SJCRH30 (cell line): ENCODE measurements around the gene DISC1. TPM values are rescaled to one million over a fixed set of nuclear protein-coding genes. Genes with fewer than 3 reads are reported as not detected.
A peak's percentile ranks its signal among the peaks of the same experiment; 100 is the strongest.

Experiments
- DNase-seq, 2 experiments: peaks; one replicate each; pipeline ENCODE4 v3.0.0-alpha.2; 2015 to 2020
- H3K27ac ChIP-seq: fragments of 250-450 bp; sonication (Bioruptor Pico); 2 replicates; pipeline ENCODE4 v1.5.1; 2020; ENCODE audit warnings: mild to moderate bottlenecking, moderate library complexity
- H3K27me3 ChIP-seq: fragments of 250-450 bp; sonication (Bioruptor Pico); 2 replicates; pipeline ENCODE4 v1.5.1; 2020; ENCODE audit warnings: mild to moderate bottlenecking, moderate library complexity
- H3K36me3 ChIP-seq: fragments of 250-450 bp; sonication (Bioruptor Pico); 2 replicates; pipeline ENCODE4 v1.5.1; 2020; ENCODE audit warnings: mild to moderate bottlenecking, moderate library complexity
- H3K4me1 ChIP-seq: fragments of 250-450 bp; sonication (Bioruptor Pico); 2 replicates; pipeline ENCODE4 v1.5.1; 2020; ENCODE audit warnings: mild to moderate bottlenecking, moderate library complexity
- H3K4me3 ChIP-seq: fragments of 250-450 bp; sonication (Bioruptor Pico); 2 replicates; pipeline ENCODE4 v1.5.1; 2020; ENCODE audit warnings: mild to moderate bottlenecking, moderate library complexity
- H3K9me3 ChIP-seq: fragments of 250-450 bp; sonication (Bioruptor Pico); replicated peaks from 2 replicates; pipeline ENCODE4 v1.5.1; 2020; ENCODE audit warnings: mild to moderate bottlenecking, moderate library complexity
- total RNA-seq: library from RNA; depleted of rRNA; stranded (reverse); fragments of >200 nt; shearing (Covaris generic); gene quantifications from 2 replicates; pipeline ENCODE4 v1.2.3, GENCODE V29; 2014

The DISC1 gene
- total RNA-seq, 1 experiment from 2014 or later, result 5.3 TPM

DNA sequence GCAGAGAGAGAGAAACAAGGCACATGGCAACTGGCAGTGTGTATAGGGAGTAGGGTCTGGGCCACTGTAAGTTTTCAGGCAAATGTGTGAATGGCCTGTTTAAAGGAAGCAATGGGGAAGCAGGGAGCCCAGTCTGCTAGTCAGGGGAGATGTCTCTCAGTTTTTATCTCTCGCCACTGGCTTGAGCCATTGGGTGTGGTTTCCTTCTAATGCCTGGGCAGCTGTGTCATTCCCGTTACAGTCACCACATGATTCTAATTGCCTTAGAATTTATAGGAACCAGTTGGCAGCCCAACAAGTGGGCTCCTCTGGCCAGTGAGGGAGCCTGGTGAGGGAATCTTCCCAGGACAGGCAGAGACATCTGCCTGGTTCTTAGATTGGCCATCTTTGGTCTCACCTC is 182.4 kb downstream of the DISC1 start:
- no peak overlapping the region for H3K27ac ChIP-seq
- peak; percentile 46 to 60 for DNase-seq
- H3K27me3 ChIP-seq, result no peaks in the 10 kb centered on the region
- peaks cover 9% of the 10 kb centered on the region for H3K4me1 ChIP-seq
- no peak overlapping the region for H3K4me3 ChIP-seq
- no peaks in the 10 kb centered on the region for H3K9me3 ChIP-seq
- 0 out of 2 replicates have a peak, but pooled peaks cover 2% of the 10 kb centered on the region for H3K36me3 ChIP-seq

DNA sequence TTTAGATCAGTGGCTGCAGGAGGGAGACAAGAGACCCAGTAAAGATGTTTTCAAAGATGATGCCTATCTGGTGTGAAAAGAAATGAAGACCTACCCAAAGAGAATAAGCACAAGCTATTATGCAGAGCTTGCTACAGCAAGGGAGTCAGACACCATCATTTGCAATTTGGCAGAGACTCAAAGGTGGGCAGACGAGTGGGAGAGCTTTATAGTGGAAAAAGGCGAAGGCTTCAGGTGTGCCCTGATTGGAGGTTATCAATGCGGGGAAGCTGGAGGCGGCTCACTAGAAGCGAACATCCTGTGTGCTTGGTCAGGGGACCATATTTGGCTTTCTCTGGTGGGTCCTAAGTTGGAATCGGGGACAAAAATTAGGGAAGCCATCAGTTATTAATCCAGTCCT is 183.8 kb downstream of the DISC1 start:
- peaks cover 9% of the 10 kb centered on the region for H3K4me1 ChIP-seq
- no peak overlapping the region for H3K4me3 ChIP-seq
- no peaks in the 10 kb centered on the region for H3K27me3 ChIP-seq
- no peak overlapping the region for H3K27ac ChIP-seq
- H3K9me3 ChIP-seq, result no peaks in the 10 kb centered on the region
- peaks cover 2% of the 10 kb centered on the region; the same call in 1 of the 2 replicates for H3K36me3 ChIP-seq
- no peak for DNase-seq

DNA sequence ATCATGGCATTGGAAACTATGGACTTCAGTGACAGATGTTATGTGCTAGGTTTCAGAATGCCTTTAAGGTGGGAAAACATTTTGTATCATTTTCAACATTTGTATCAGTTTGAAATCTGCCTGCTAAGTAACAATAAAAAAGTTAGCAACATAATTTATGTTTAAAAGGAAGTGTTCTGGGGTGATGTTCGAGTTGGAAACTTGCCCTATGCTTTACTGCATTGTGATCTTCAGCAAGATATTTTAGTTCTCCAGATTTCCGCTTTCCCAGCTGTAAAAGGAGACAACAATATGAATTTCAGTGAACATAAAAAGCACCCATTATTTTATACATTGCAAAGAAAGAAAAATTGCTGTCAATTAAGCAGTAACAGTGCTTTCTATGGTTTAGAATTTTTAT is 187.4 kb downstream of the DISC1 start:
- Histone ChIP-seq H3K9me3 (no peaks in the 10 kb centered on the region; the same call in 1 of the 2 replicates), H3K4me3 (no peak overlapping the region), H3K27ac (no peak overlapping the region), H3K27me3 (no peaks in the 10 kb centered on the region), H3K4me1 (peaks cover 4% of the 10 kb centered on the region), H3K36me3 (peaks cover 2% of the 10 kb centered on the region; the same call in 1 of the 2 replicates)
- DNase-seq, result no peak

DNA sequence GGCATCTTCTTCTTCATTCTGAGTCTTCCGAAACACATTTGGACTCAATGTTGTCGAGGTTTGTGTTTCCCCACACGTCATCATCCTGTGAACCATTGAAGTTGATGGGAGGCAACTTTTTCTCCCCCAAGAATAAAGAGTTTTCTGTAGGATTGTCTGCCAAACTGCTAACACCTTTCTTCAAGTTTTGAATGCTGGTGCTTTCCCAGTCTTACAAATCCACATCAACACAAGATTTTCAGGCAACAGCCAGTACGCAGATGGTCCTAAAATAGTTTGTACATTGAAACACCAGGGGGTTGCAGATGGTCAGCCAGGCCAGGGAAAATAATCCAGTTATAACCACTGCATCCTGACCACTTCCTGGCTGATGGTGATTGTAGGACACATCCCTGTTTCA is 187.9 kb downstream of the DISC1 start:
- Histone ChIP-seq H3K36me3 (peaks cover 2% of the 10 kb centered on the region; the same call in 1 of the 2 replicates), H3K4me3 (no peak overlapping the region), H3K9me3 (no peaks in the 10 kb centered on the region; the same call in 1 of the 2 replicates), H3K27me3 (no peaks in the 10 kb centered on the region), H3K27ac (no peak overlapping the region), H3K4me1 (peaks cover 1% of the 10 kb centered on the region)
- no peak for DNase-seq

DNA sequence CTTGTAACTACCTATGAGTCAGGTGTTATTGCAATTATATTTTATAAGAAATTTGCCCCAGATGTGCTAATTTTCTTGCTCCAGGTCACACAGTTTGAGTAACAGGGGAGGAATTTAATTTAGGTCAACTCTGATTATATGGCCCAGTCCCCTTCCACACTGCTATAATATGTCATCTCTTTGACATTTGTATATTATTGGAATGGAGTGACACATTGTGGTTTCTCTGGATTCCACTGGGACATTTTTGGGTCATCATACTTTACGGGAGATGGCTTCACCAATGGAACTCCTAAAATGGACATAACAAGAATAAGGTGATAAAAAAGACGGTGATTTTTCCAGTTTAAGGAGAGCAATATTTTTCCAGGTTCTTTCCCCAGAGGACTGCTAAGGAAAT is 191.2 kb downstream of the DISC1 start:
- H3K27ac ChIP-seq, result no peak overlapping the region
- H3K4me1 ChIP-seq, result no peaks in the 10 kb centered on the region
- H3K27me3 ChIP-seq, result no peaks in the 10 kb centered on the region
- no peak overlapping the region for H3K4me3 ChIP-seq
- H3K36me3 ChIP-seq, result peaks cover 2% of the 10 kb centered on the region; the same call in 1 of the 2 replicates
- DNase-seq, result no peak
- no peaks in the 10 kb centered on the region; the same call in 1 of the 2 replicates for H3K9me3 ChIP-seq

DNA sequence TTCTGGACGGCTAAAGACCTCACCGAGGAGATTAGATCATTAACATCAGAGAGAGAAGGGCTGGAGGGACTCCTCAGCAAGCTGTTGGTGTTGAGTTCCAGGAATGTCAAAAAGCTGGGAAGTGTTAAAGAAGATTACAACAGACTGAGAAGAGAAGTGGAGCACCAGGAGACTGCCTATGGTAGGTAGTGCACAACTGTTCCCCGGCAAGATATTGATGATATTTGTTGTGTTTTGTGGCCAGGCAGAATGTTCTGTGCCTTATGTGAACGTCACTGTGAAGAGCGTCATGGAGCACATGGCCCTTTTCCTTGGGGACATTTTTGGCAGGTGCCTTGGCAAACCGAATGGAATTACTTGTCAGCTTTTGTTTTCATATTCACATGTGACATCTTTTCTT is 191.7 kb downstream of the DISC1 start:
- H3K27ac ChIP-seq, result no peak overlapping the region
- H3K4me1 ChIP-seq, result no peaks in the 10 kb centered on the region
- no peak overlapping the region for H3K4me3 ChIP-seq
- H3K9me3 ChIP-seq, result no peaks in the 10 kb centered on the region; the same call in 1 of the 2 replicates
- H3K27me3 ChIP-seq, result no peaks in the 10 kb centered on the region
- H3K36me3 ChIP-seq, result peaks cover 2% of the 10 kb centered on the region; the same call in 1 of the 2 replicates
- DNase-seq, result no peak

DNA sequence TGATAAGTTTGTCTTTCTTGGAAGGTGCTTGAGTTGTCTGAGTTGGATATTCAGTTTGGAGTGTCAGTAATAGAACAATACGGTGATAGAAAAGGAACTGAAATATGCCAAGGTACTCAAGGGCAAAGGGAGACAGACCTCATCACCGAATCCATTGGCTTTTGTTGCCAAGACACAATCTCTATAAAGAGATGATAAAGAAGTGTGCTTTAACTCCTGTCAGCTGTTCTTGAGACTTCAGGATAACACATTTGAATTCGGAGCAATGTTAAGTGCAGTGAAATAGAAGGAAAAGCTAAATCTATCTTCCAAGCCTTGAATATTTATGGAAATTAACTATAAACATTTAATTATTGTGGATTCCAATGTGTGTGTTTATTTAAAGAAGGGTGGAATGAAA is 194.7 kb downstream of the DISC1 start:
- H3K27me3 ChIP-seq, result no peaks in the 10 kb centered on the region
- no peak overlapping the region for H3K27ac ChIP-seq
- H3K4me1 ChIP-seq, result no peaks in the 10 kb centered on the region
- no peaks in the 10 kb centered on the region for H3K9me3 ChIP-seq
- H3K4me3 ChIP-seq, result no peak overlapping the region
- H3K36me3 ChIP-seq, result no peaks in the 10 kb centered on the region
- DNase-seq, result no peak

DNA sequence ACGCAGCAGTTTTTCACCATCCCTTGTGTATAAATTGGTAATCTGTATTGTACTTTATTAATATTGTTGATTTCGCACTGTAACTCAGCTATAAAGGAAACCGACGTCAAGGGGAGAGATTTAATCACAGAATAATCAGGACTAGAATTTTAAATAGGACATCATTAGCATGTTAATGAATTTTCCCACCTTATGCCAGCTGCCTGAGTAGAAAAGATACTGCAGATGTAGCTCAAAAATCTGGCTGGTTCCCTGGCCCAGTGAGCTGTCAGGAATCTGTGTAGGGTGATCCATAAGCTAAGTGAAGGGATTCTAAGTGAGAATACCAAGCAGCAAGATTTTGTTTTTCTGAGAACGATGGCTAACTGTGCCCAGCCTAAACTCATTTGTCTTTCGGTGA is 195.5 kb downstream of the DISC1 start:
- no peak overlapping the region for H3K4me3 ChIP-seq
- no peaks in the 10 kb centered on the region for H3K9me3 ChIP-seq
- H3K36me3 ChIP-seq, result no peaks in the 10 kb centered on the region
- H3K4me1 ChIP-seq, result no peaks in the 10 kb centered on the region; the same call in 1 of the 2 replicates
- no peak for DNase-seq
- no peaks in the 10 kb centered on the region for H3K27me3 ChIP-seq
- H3K27ac ChIP-seq, result no peak overlapping the region

DNA sequence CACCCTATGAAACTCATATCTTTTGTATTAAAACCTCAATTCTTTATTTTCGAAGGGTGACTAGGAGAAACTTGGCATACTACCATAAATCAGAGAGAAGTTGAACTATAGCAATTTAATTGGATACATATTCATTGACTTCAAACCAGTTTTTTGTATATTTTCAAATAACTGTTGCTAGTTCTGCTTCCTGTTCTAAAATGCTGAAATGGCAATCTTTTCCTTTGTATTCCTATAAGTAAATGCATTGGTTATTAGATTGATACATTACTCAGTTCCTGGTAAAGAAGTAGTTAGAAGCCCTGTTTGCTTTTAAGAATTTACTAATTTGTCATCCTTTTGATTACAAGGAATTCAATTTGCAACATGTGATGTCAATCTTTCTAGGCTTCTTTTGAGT is 200.0 kb downstream of the DISC1 start:
- Histone ChIP-seq H3K36me3 (no peaks in the 10 kb centered on the region), H3K27me3 (no peaks in the 10 kb centered on the region), H3K4me3 (no peak overlapping the region), H3K27ac (no peak overlapping the region), H3K9me3 (no peaks in the 10 kb centered on the region), H3K4me1 (peaks cover 14% of the 10 kb centered on the region)
- DNase-seq, result no peak

DNA sequence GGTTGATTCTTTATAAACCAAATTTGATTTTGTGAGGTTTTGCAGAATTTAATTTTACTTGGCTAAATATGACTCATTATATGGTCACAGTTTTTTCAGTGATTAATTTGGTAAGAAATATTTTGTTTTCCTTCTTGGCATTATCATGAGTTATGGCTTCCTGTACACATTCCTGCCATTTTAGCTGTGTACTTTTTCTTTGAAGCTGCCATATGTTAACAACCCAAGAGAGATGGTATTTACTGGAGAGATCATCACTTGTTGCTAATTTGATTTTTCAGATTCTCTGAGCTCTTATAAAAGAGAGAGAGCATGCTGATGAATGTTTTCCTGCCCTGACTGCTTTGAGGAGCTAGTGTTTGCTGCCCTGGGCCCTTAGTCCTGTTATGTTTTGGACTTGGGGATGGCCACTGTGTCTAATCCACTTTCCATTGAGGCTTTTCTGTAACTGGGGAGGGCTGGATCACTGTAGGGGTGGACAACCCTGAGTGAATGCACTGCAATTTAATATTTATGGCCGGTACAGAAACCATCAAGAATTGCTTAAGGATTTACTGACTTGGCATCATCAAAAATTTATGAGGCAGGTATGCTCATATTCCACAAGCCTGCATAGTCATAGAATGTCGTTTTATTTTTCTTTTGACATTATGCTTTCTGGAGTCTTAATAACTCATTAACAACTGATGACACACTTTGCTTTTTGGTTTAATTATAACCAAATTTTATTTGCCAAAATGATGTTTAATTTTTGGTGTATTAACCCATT is 200.9 kb downstream of the DISC1 start:
- Histone ChIP-seq H3K27me3 (no peaks in the 10 kb centered on the region), H3K36me3 (no peaks in the 10 kb centered on the region), H3K27ac (peak overlapping the region; percentile 42), H3K4me3 (no peak overlapping the region), H3K9me3 (no peaks in the 10 kb centered on the region), H3K4me1 (peaks cover 14% of the 10 kb centered on the region)
- peak in 1 of 2 experiments; percentile 17 for DNase-seq

DNA sequence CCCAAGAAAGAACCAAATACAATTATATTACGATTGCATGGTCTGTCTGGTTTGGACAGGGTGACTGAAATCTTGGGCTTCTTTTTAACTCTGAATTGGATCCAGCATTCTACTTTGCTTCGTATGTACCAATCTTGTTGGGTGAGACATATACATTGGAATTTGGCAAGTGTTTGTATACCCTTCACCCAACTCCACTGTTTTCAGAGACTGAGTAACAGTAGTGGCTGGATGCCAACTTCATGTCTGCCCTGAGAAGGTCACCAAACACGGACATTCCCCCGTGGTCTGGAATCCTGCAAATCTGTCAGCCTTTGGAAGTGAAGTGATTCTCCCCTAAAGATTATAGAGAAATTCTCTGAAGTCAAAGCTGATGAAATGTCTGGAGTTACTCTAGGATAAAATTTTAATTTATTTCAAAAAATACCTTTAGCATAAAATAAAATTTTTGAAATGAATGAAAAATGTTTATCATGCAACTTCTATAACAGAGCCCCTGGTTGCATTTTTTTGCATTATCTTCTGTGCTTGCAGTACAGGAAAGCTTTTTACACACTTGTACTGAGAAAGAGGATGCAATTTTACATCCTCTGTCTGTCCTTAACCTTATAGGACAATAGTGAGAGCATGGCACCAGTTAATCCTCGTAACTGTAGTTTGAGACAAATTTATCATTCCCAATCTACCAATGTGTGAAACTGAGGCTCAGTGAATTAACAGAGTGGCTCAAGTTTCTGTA is 201.8 kb downstream of the DISC1 start:
- H3K27me3 ChIP-seq, result no peaks in the 10 kb centered on the region
- no peaks in the 10 kb centered on the region for H3K36me3 ChIP-seq
- peaks cover 14% of the 10 kb centered on the region for H3K4me1 ChIP-seq
- no peak overlapping the region for H3K4me3 ChIP-seq
- peak; percentile 62 to 64 for DNase-seq
- no peaks in the 10 kb centered on the region for H3K9me3 ChIP-seq
- H3K27ac ChIP-seq, result peak overlapping the region; percentile 42

DNA sequence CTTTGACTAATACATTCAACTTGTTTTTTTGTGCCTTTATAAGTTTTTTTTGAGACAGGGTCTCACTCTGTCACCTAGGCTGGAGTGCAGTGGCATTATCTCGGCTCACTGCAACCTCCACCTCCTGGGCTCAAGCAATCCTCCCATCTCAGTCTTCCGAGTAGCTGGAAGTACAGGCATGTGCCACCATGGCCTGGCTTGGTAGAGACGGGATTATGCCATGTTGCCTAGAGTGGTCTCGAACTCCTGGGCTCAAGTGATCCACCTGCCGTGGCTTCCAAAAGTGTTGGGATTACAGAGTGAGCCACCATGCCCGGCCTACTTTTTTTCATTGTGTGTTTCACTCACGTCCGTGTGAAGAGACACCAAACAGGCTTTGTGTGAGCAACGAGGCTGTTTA is 202.7 kb downstream of the DISC1 start:
- H3K4me1 ChIP-seq, result peaks cover 14% of the 10 kb centered on the region
- H3K4me3 ChIP-seq, result no peak overlapping the region
- H3K27ac ChIP-seq, result no peak overlapping the region
- H3K36me3 ChIP-seq, result no peaks in the 10 kb centered on the region
- no peaks in the 10 kb centered on the region for H3K9me3 ChIP-seq
- no peak for DNase-seq
- H3K27me3 ChIP-seq, result no peaks in the 10 kb centered on the region

DNA sequence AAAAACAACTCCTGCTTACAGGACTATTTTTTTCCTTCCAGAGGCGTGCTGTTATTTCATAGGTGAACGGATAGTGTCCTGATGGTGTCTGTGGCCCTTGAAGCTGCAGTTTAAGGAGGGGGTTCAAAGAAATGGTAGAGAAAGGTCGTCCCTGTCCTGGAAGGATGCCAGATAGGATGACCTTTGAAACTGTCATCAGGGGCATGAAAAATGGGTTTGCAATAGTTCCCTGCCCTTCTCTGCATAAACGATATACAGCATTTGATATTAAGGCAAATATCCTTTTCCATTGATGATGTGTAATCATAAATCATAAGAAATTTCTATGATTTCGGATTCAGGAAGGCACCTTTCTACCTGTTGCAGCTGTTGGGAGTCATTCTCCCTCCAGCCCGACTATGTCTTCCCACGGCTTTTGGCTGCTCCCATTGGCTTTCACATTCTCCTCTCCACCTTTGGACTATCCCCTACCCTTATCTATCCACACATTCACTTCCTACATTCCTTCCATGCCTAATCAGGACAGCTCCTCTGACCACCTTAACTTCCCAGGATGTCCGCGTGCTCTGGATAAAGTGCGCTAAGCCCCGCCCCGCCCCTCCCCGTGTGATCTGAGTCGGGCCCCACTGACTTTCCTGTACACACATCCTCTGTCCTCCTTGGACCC is 209.8 kb downstream of the DISC1 start:
- no peak for DNase-seq
- Histone ChIP-seq H3K4me1 (no peaks in the 10 kb centered on the region), H3K27me3 (no peaks in the 10 kb centered on the region), H3K36me3 (no peaks in the 10 kb centered on the region), H3K9me3 (no peaks in the 10 kb centered on the region), H3K4me3 (no peak overlapping the region), H3K27ac (no peak overlapping the region)

DNA sequence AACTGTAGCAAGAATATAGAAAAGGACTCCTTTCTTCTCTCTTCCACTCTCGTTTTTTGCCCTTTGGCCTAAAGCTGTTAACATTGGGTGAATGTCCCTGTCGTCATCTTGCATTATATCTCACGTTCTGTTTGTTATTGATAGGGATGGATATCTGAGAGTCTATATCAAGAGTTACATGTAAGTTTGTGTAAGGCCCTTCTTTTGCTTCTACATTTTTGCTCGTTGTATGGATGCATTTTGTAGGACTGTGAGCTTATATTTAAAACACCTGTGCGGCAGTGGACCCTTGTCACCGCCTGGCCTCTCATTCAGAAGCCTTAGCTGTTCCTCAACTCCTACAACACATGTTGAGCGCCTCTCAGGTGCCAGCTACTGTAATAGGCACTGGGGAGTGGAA is 211.9 kb downstream of the DISC1 start:
- Histone ChIP-seq H3K4me3 (no peak overlapping the region), H3K4me1 (no peaks in the 10 kb centered on the region), H3K27me3 (no peaks in the 10 kb centered on the region), H3K27ac (no peak overlapping the region), H3K9me3 (no peaks in the 10 kb centered on the region), H3K36me3 (no peaks in the 10 kb centered on the region)
- DNase-seq, result no peak

DNA sequence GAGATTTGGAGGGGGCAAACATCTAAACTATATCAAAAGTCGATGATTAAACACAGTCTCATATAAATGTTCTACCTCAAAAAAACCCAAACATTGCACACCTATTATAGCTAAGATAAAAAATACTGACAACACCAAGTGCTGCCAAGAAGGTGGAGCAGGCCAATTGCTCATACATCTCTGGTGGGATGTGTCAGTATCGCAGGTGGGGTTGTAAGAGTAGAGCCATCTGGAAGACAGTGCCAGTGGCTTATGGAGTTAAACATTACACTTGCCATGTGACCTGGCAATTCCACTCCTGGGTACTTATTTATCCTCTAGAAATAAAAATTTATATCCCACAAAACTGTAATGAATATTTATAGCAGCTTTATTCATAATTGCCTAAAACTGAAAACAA is 213.4 kb downstream of the DISC1 start:
- H3K9me3 ChIP-seq, result no peaks in the 10 kb centered on the region
- no peak overlapping the region for H3K4me3 ChIP-seq
- H3K36me3 ChIP-seq, result no peaks in the 10 kb centered on the region
- H3K4me1 ChIP-seq, result no peaks in the 10 kb centered on the region
- no peaks in the 10 kb centered on the region for H3K27me3 ChIP-seq
- DNase-seq, result no peak
- no peak overlapping the region for H3K27ac ChIP-seq
